ENCODE results near the gene HIVEP3. TPM values are rescaled to one million over a fixed set of nuclear protein-coding genes. Genes with fewer than 3 reads are reported as not detected.

The HIVEP3 gene
- polyA plus RNA-seq, 1 donor (not counting 4 experiments of a cell fraction or from before 2014, with no cell fraction given), result 1.1 TPM

- Histone ChIP-seq H3K9me1 (ENCODE audit: control insufficient read depth, extremely low read depth, insufficient read depth, low read length) (no peaks in the 10 kb centered on the region), H2AFZ (ENCODE audit: control insufficient read depth, low read length) (no peak overlapping the region), H3K36me3 (ENCODE audit: control insufficient read depth in 2 of 2, extremely low read depth in 1 of 2, insufficient read depth in 2 of 2, low read length in 2 of 2) (no peaks in the 10 kb centered on the region), H3K4me3 (ENCODE audit: control insufficient read depth in 2 of 3, extremely low read depth in 1 of 3, insufficient read depth in 2 of 3, low read depth in 1 of 3, low read length in 3 of 3) (no peak overlapping the region), H3K4me2 (ENCODE audit: control insufficient read depth, extremely low read depth, insufficient read depth, low read depth, low read length) (no peak overlapping the region), H3K79me2 (ENCODE audit: control insufficient read depth, insufficient read depth, low read length) (no peaks in the 10 kb centered on the region), H3K9ac (ENCODE audit: control insufficient read depth, extremely low read depth, insufficient read depth, low read length) (no peak overlapping the region), H3K27ac (ENCODE audit: control insufficient read depth, insufficient read depth, low read length) (no peak overlapping the region), H3K9me3 (ENCODE audit: control insufficient read depth, low read depth, low read length) (no peaks in the 10 kb centered on the region), H3K4me1 (ENCODE audit: control insufficient read depth, extremely low read depth, insufficient read depth, low read length) (peaks cover 12% of the 10 kb centered on the region), H4K20me1 (ENCODE audit: control insufficient read depth, extremely low read depth, insufficient read depth, low read length) (no peaks in the 10 kb centered on the region), H3K27me3 (ENCODE audit: control insufficient read depth, extremely low read depth, insufficient read depth, low read length) (peaks cover 5% of the 10 kb centered on the region)
- FAIRE-seq, result no peak
- dilution Hi-C loops (cut with MboI; ENCODE audit: extremely low pct_ligation_motif_present, low sequenced_read_pairs), result no loop called here
- DNase-seq (ENCODE audit: low read depth, low spot score), result no peak
- TF ChIP-seq CTCF (optimal IDR thresholded peaks at IDR 0.05 in 1 of 3, IDR thresholded peaks at IDR 0.05 in 1 of 3, conservative IDR thresholded peaks at IDR 0.05 in 1 of 3; ENCODE audit: extremely low read depth in 1 of 3, insufficient read depth in 2 of 3, low read length in 3 of 3), result no peak
- TF ChIP-seq EZH2 (IDR thresholded peaks at IDR 0.05; ENCODE audit: low read length), result no peak
Measured at GRCh38 chr1:41842993-41843755, 75.5 kb downstream of the HIVEP3 start.

DNA sequence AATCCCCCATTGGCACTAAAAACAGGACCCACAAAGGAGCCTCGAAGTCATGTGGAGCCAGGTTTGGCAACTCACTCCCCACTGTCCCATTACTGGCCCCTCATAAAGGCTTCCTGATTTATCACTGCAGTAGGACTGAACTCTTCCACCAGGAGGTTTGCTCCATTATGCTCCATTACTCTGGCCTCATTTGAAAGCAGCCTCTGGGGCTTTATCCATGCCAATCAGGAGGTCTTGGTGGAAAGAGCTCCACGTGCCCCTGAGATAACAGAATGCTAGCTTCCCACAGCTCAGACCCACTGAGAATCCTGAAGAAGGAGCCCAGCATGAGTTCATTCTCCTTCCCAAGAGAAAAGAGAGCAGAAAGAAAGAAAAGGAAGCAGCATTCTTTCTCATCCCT lies 76.4 kb downstream of the HIVEP3 start:
- Histone ChIP-seq H3K9me1 (ENCODE audit: control insufficient read depth, extremely low read depth, insufficient read depth, low read length) (no peaks in the 10 kb centered on the region), H3K4me1 (ENCODE audit: control insufficient read depth, extremely low read depth, insufficient read depth, low read length) (peaks cover 12% of the 10 kb centered on the region), H3K9me3 (ENCODE audit: control insufficient read depth, low read depth, low read length) (no peaks in the 10 kb centered on the region), H4K20me1 (ENCODE audit: control insufficient read depth, extremely low read depth, insufficient read depth, low read length) (no peaks in the 10 kb centered on the region), H3K79me2 (ENCODE audit: control insufficient read depth, insufficient read depth, low read length) (no peaks in the 10 kb centered on the region), H3K27ac (ENCODE audit: control insufficient read depth, insufficient read depth, low read length) (no peak overlapping the region), H3K4me3 (ENCODE audit: control insufficient read depth in 2 of 3, extremely low read depth in 1 of 3, insufficient read depth in 2 of 3, low read depth in 1 of 3, low read length in 3 of 3) (no peak overlapping the region), H3K36me3 (ENCODE audit: control insufficient read depth in 2 of 2, extremely low read depth in 1 of 2, insufficient read depth in 2 of 2, low read length in 2 of 2) (no peaks in the 10 kb centered on the region), H3K9ac (ENCODE audit: control insufficient read depth, extremely low read depth, insufficient read depth, low read length) (no peak overlapping the region), H3K4me2 (ENCODE audit: control insufficient read depth, extremely low read depth, insufficient read depth, low read depth, low read length) (no peak overlapping the region), H3K27me3 (ENCODE audit: control insufficient read depth, extremely low read depth, insufficient read depth, low read length) (peaks cover 3% of the 10 kb centered on the region), H2AFZ (ENCODE audit: control insufficient read depth, low read length) (no peak overlapping the region)
- dilution Hi-C loops (cut with MboI; ENCODE audit: extremely low pct_ligation_motif_present, low sequenced_read_pairs), result no loop called here
- TF ChIP-seq CTCF (optimal IDR thresholded peaks at IDR 0.05 in 1 of 3, IDR thresholded peaks at IDR 0.05 in 1 of 3, conservative IDR thresholded peaks at IDR 0.05 in 1 of 3; ENCODE audit: extremely low read depth in 1 of 3, insufficient read depth in 2 of 3, low read length in 3 of 3) (no peak), EZH2 (IDR thresholded peaks at IDR 0.05; ENCODE audit: low read length) (no peak)
- FAIRE-seq (no peak), DNase-seq (ENCODE audit: low read depth, low spot score) (no peak)

All from keratinocyte (primary cell).